NCI-H1048 (cell line): ENCODE results near the gene TOLLIP.
"Not testable (repeated sequence)": the region's sequence is repeated elsewhere in the genome, so short reads cannot be mapped to it uniquely, and the experiment has no call there.

ENCODE experiments used
- DNase-seq: peaks from one replicate; lab custom pipeline; 2025; lab: John Stamatoyannopoulos, UW

The TOLLIP gene

DNA sequence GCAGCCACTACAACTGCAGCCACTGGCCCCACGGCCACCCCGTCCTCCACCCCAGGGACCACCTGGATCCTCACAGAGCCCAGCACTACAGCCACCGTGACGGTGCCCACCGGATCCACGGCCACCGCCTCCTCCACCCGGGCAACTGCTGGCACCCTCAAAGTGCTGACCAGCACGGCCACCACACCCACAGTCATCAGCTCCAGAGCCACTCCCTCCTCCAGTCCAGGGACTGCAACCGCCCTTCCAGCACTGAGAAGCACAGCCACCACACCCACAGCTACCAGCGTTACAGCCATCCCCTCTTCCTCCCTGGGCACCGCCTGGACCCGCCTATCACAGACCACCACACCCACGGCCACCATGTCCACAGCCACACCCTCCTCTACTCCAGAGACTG, 63.1 kb downstream of the TOLLIP start:
- DNase-seq: not testable (repeated sequence)

DNA sequence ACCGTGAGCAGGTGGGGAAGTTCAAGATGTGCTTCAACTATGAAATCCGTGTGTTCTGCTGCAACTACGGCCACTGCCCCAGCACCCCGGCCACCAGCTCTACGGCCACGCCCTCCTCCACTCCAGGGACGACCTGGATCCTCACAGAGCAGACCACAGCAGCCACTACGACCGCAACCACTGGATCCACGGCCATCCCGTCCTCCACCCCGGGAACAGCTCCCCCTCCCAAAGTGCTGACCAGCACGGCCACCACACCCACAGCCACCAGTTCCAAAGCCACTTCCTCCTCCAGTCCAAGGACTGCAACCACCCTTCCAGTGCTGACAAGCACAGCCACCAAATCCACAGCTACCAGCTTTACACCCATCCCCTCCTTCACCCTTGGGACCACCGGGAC, 63.7 kb downstream of the TOLLIP start:
- DNase-seq: not testable (repeated sequence)

DNA sequence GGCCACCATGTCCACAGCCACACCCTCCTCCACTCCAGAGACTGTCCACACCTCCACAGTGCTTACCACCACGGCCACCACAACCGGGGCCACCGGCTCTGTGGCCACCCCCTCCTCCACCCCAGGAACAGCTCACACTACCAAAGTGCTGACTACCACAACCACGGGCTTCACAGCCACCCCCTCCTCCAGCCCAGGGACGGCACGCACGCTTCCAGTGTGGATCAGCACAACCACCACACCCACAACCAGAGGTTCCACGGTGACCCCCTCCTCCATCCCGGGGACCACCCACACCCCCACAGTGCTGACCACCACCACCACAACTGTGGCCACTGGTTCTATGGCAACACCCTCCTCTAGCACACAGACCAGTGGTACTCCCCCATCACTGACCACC, 64.9 kb downstream of the TOLLIP start:
- DNase-seq: not testable (repeated sequence)

DNA sequence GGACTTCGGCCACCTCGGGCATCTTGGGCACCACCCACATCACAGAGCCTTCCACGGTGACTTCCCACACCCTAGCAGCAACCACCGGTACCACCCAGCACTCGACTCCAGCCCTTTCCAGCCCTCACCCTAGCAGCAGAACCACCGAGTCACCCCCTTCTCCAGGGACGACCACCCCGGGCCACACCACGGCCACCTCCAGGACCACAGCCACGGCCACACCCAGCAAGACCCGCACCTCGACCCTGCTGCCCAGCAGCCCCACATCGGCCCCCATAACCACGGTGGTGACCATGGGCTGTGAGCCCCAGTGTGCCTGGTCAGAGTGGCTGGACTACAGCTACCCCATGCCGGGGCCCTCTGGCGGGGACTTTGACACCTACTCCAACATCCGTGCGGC, 65.9 kb downstream of the TOLLIP start:
- DNase-seq: not testable (repeated sequence)

DNA sequence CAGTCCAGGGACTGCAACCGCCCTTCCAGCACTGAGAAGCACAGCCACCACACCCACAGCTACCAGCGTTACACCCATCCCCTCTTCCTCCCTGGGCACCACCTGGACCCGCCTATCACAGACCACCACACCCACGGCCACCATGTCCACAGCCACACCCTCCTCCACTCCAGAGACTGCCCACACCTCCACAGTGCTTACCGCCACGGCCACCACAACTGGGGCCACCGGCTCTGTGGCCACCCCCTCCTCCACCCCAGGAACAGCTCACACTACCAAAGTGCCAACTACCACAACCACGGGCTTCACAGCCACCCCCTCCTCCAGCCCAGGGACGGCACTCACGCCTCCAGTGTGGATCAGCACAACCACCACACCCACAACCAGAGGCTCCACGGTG, 66.7 kb downstream of the TOLLIP start:
- DNase-seq: not testable (repeated sequence)

DNA sequence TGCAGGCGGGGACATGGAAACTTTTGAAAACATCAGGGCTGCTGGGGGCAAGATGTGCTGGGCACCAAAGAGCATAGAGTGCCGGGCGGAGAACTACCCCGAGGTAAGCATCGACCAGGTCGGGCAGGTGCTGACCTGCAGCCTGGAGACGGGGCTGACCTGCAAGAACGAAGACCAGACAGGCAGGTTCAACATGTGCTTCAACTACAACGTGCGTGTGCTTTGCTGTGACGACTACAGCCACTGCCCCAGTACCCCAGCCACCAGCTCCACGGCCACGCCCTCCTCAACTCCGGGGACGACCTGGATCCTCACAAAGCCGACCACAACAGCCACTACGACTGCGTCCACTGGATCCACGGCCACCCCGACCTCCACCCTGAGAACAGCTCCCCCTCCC, 67.1 kb downstream of the TOLLIP start:
- no peak for DNase-seq

DNA sequence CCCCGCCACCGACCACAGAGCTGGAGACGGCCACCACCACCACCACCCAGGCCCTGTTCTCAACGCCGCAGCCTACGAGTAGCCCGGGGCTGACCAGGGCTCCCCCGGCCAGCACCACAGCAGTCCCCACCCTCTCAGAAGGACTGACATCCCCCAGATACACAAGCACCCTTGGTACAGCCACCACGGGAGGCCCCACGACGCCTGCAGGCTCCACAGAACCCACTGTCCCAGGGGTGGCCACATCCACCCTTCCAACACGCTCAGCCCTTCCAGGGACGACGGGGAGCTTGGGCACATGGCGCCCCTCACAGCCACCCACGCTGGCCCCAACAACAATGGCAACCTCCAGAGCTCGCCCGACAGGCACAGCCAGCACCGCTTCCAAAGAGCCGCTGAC, 67.7 kb downstream of the TOLLIP start:
- DNase-seq: no peak

DNA sequence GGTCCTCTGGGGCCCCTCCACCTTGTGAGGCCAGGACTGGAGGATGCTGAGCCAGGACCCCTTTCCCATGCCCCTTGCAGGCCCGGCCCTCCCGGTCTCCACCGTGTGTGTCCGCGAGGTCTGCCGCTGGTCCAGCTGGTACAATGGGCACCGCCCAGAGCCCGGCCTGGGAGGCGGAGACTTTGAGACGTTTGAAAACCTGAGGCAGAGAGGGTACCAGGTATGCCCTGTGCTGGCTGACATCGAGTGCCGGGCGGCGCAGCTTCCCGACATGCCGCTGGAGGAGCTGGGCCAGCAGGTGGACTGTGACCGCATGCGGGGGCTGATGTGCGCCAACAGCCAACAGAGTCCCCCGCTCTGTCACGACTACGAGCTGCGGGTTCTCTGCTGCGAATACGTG, 68.7 kb downstream of the TOLLIP start:
- no peak for DNase-seq

DNA sequence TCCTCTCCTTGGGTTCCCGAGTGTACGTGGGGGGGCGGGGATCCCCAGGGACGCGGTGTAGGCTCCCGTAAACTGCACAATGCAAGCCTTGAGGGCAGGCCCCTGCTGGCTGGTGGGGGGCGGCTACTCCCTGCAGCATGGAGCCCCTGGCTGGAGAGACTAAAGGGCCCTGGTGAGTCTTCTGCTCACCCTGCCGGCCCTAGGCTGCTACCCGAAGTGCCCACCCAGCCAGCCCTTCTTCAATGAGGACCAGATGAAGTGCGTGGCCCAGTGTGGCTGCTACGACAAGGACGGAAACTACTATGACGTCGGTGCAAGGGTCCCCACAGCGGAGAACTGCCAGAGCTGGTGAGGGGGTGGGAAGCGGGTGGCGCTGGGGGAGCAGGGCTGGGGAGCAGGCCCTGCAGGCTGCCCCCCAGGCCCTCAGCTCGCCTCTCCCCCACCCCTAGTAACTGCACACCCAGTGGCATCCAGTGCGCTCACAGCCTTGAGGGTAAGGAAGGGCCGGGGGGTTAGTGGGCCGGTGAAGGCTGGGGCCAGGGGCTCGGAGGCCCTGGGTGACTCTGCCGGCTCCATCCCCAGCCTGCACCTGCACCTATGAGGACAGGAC, 69.7 kb downstream of the TOLLIP start:
- no peak for DNase-seq

DNA sequence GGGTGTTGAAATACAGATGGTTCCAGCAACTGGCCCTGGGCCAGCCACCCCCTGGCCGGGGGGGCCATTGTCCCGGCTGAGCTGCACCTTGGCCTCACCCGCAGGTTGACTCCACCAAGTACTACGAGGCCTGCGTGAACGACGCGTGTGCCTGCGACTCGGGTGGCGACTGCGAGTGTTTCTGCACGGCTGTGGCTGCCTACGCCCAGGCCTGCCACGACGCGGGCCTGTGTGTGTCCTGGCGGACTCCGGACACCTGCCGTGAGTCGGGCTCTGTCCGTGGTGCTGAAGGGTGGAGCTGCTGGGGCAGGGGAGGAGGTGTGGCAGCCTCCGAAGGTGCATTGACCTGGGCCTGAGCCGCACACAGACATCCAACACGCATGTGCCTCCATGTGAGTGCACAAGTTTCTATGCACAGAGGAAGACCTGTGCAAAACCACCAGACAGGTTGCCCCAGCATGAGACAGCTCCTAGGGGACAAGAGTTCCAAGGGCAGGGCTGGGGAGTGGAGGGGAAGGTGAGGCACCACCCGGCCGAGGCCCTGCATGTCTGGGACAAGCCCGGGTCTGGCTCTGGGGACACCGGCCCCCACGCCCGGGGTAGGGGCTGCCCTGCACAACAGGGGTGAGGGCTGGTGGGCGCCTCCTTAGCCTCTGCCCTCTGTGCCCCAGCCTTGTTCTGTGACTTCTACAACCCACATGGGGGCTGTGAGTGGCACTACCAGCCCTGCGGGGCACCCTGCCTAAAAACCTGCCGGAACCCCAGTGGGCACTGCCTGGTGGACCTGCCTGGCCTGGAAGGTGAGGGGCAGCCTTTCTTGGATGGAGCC, 70.5 kb downstream of the TOLLIP start:
- DNase-seq: peak; percentile 31

DNA sequence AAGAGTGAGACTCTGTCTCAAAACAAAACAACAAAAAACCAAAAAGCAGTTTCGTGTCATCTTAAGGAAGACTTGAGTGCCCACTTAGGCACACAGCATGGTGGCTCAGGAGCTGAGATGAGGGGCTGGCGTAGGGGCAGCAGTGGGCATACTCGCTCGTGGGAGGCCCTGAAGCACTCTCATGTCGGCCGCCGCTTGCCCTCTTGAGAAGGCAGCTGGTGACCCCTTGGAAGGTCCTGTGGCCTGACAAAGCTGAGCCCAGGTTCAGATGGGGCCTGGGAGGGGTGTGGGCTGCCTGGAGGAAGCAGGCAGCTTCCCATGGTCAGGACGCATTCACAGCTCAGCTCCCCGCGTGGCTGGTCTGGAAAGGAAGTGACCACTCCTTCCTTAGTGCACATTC, 71.6 kb downstream of the TOLLIP start:
- DNase-seq: no peak

DNA sequence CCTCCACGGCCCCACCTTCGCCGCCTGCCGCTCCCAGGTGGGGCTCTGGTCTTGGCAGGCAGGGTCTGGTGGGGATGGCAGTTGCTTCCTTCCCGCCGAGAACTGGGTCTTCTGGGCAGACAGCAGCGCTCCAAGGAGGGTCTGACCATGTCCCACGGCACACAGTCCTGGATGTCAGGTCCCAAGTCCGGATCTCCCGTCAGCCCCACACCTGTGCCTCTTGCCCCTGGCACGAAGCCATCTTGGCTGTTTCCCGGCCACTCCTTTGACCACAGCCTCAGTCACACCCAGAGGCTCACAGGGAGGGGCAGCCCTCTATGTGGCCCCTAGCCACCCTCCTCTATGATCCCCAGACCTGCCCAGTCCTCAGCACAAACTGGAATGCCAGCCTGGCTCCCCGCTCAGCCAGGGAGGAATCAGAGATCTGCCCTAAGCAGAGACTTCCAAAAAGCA, 72.3 kb downstream of the TOLLIP start:
- no peak for DNase-seq

DNA sequence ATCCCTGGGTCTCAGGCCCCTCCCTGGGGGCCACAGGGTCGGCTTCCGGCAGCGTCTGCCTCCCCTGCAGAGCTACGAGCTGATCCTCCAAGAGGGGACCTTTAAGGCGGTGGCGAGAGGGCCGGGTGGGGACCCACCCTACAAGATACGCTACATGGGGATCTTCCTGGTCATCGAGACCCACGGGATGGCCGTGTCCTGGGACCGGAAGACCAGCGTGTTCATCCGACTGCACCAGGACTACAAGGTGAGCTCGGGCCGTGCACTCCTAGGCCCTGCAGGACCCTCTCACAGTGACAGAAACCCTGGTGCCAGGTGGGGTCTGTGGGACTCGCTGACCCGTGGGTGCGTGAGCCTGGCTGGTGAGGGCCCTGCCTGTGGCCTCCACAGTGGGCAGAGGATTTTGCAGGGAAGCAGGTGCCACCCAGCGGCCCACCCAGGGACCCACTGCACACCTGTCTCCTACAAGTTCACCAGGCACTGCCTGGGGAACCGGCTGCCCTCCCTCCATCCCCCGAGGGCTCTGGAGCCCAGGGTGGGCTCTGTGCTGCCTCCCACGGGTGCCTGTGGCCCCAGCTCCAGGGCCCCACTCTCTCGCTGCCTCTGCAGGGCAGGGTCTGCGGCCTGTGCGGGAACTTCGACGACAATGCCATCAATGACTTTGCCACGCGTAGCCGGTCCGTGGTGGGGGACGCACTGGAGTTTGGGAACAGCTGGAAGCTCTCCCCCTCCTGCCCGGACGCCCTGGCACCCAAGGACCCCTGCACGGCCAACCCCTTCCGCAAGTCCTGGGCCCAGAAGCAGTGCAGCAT, 72.9 kb downstream of the TOLLIP start:
- DNase-seq: no peak

DNA sequence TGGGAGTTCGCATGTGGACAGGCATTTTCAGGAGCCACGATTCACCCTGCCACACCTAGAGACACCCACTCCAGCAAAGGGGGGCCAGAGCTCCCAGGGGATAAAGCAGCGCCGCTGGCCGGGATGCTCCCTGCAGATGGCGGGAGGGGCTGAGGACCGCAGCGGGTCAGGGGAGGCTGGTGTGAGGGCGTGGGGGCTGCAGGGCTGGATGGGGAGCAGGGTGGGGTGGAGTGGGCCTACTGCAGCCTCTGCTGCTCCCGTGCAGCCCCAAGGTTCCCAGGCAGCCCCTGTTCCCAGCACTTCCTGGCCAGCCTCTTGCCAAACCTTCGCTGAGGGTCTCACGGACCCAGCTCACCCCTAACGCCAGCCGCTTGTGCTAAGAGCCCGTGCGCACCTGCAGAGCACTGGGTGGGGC, 73.5 kb downstream of the TOLLIP start:
- DNase-seq: no peak

DNA sequence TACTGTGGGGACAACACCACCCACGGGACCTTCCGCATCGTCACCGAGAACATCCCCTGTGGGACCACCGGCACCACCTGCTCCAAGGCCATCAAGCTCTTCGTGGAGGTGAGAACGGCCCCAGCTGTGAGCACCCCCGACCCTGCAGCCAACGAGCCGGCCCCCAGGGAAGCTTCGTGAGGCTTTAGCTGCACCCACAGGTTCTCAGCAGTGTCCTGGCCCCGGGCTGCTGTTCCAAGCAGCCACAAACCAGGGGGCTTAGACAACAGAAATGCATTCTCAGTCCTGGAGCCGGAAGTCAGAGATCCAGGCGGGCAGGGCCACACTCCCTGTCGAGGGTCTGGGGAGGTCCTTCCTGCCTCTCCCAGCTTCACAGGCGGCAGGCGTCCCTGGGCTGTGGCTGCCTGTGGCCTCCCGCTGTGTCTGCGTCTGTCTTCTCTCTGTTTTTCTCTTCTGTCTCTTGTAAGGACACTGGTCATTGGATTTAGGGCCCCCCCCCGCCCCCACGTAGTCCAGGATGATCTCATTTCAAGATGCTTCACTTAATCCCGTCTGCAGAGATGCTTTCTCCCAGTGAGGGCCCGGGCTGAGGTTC, 74.0 kb downstream of the TOLLIP start:
- DNase-seq: no peak

DNA sequence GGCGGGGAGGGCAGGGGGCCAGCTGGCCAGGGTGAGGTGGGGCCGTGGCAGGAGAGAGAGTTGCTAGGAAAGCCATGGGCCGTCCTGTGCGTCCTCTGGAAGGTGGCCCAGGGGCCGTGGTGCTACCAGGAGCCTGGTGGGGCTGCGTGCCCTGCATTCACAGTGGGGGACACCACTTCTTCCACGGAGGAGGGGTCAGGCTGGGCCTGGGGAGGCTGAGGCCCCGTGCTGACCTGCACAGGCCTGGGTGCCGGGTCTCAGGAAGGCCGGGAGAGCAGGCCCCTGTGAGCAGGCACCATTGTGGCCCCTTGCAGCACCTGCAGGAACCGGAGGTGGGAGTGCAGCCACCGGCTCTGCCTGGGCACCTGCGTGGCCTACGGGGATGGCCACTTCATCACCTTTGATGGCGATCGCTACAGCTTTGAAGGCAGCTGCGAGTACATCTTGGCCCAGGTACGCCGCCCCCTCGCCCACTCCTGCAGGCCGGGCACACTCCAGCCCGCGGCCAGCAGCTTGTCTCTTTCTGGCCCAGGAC, 74.6 kb downstream of the TOLLIP start:
- no peak for DNase-seq

DNA sequence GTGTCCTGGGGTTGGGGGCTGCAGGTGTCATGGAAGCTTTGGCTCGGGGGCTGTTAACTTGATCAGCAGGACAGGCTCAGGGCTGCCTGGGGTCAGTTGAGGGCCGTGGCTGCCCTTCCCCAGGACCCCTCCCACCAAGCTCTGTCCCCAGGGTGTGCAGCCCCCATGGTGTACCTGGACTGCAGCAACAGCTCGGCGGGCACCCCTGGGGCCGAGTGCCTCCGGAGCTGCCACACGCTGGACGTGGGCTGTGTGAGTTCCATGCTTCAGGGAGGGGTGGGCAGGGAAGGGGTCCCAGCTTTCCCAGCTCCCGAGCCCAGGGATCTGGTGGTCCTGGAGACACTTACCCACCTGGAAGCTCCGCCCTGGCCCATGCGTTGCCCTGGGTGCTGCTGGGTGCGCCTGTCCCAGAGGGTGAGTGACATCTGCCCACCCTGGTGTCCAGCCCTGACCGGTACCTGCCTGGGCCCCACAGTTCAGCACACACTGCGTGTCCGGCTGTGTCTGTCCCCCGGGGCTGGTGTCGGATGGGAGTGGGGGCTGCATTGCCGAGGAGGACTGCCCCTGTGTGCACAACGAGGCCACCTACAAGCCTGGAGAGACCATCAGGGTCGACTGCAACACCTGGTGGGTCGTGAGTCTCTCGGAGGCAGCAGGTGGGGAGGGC, 75.2 kb downstream of the TOLLIP start:
- no peak for DNase-seq

DNA sequence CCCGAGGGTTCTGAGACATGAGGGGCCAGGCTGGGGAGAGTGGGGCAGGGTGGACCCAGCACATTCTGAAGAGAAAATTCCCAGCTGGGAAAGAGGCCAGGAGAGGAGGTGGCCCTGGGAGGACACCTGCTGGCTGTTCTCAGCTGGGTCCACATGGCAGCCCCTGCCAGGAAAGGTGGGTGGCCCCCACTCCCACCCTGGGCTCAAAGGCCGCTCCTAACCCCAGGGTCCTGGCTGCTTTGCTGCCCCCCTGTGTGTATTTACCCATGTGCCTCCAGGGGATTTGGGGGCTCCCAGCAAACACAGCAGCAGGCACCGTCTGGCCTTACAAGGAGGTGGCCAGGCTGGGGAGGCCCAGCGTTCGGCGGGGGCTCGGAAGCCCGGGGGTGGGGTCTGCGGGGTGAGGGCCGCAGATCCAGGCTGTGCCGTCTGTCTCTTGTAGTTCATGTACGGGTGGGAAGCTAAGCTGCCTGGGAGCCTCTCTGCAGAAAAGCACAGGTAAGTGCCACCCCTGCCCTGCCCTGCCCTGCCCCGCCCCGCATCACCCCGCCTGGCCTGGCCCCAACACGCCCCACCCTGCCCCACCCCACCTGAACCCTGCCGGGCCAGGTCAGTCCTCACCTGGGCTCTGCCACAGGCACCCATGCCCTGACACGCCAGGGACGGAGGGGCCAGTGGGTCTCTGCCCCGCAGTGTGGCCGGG, 75.9 kb downstream of the TOLLIP start:
- no peak for DNase-seq

DNA sequence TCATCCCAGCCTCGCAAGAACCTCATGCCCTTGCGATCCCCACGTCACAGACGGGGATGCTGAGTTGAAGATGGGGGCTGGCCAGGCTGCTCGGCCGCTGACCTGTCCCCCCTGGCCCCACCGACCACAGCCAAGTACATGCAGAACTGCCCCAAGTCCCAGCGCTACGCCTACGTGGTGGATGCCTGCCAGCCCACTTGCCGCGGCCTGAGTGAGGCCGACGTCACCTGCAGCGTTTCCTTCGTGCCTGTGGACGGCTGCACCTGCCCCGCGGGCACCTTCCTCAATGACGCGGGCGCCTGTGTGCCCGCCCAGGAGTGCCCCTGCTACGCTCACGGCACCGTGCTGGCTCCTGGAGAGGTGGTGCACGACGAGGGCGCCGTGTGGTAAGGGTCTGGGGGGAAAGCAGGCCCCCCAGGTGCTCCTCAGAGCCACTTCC, 76.5 kb downstream of the TOLLIP start:
- no peak for DNase-seq

DNA sequence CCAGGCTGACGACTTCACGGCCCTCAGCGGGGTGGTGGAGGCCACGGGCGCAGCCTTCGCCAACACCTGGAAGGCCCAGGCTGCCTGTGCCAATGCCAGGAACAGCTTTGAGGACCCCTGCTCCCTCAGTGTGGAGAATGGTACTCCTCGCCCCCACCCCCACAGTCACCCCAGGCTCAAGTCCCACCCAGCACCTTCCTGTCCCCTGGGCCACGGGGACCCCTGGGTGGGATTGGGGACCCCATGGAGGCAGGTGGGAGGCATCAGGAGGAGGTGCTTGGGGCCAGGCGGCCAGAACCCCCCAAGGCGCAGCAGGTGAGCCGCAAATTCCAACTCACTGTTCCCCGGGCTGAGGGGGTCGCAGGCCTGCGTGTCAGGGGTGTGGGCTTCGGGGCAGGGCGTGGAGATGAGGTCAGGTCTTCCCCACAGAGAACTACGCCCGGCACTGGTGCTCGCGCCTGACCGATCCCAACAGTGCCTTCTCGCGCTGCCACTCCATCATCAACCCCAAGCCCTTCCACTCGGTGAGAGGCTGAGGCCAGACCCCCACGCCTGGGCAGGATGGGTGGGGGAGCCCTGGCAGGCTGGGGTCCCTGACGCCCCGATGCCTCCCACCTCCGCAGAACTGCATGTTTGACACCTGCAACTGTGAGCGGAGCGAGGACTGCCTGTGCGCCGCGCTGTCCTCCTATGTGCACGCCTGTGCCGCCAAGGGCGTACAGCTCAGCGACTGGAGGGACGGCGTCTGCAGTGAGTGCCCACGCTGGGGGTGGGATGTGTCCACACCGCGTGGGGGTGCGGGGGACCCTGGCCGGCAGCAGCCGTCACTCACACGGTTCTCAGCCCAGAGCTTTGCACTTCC, 77.2 kb downstream of the TOLLIP start:
- DNase-seq: no peak
